Activated CD8-positive, alpha-beta memory T cell treated with anti-CD3 and anti-CD28 coated beads, Interleukin-2, amount 50 U/mL, for 48 hours (primary cell): ENCODE measurements around the gene HMGXB4.

Source experiments
- DNase-seq: peaks from one replicate; pipeline ENCODE4 v3.0.0-alpha.2; 2020

HMGXB4 gene

DNA sequence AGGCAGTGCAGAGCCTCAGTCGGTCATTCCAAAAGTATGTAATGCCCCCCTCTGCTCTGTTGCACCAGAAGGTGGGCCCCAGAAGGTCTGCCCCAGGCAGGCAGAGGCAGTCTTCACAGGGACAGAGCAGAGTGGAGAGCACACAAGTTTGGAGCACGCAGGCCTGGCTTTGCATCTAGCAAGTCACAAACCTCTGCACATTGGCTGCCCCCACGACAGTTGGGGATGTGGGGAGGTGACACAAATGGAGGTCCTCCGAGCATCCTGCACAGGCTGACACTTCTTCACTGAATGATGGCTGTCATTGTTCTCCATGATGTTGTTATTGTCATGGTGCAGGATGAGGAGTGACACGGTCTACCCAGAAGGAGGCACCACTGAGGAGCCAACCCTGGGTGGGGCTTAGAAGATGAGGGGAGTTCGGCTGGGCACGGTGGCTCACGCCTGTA lies 54.3 kb downstream of the HMGXB4 start:
- DNase-seq: peak; percentile 43

DNA sequence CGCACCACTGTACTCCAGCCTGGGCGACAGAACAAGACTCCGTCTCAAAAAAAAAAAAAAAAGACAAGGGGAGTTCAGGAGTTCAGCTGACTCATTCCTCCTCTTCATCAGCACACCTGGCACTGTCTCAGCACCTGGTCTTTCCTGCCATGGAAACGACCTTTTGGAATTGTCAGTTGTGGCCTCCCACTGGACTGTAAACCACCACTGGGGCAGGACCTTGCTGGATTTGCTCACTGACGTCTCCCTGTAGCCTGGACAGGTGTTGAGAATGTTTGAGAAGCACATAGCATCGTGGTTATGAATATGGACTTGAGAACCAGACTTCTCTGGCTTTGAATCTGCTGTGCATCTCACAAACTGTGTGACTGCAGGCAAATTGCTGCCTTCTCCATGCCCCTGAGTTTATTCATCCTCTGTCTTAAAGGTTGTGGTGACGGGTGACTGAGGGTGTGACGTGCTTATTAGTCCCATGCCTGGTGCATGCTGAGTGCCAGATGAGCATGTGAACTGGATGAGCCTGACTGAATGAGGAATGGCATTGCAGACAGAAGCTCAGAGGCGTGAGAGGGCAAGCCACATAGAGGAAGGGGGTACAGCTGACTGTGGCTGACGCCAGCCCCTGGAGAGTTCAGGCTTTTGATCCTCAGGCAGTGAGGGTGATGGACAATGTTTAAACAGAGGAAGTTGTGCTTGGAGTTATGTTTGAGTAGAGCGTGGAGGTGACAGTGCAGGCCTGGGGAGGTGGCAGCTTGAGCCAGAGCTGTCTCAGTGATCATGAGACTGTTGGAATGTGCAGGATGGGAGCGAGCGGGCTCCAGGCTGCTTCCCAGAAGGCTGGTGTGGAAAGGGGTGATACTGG lies 55.1 kb downstream of the HMGXB4 start:
- DNase-seq: peak; percentile 52

DNA sequence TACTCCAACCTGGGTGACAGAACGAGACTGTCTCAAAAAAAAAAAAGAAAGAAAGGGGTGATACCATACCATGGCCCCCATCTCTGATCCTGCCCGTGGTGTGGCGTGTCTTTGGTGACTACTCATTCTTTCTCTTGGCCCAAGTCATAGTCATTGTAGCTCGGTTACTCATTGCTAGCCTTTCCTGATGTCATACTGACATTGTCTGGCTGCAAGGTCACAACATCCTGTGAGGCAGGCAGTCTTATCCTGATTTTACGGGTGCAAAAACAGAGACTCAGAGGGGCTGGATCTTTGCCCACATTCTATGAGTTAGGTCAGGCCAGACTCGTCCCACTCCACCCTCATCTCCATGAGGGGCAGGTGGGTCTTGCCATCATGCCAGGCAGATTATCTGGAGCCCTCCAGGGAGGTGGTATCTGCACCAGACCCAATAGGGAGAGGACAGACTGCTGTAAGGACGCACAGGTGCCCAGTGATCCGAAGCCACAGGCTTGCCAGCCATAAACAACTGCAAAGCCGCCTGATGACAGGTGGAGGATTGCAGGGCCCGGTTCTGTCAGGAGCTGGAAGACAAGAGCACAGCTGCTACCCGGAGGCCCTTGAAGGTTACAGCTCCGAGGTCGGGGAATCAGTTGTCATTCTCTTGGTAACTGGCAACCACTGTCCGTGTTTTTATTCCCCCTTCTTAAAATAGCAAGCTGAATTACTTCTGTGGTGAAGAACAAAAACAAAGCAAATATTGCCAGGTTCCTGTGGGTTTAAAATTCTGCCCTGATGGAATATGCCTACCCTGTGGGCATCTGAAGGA lies 56.2 kb downstream of the HMGXB4 start:
- no peak for DNase-seq

- no peak for DNase-seq
Observed at GRCh38 chr22:35314161-35314942, 57.1 kb downstream of the HMGXB4 start.

DNA sequence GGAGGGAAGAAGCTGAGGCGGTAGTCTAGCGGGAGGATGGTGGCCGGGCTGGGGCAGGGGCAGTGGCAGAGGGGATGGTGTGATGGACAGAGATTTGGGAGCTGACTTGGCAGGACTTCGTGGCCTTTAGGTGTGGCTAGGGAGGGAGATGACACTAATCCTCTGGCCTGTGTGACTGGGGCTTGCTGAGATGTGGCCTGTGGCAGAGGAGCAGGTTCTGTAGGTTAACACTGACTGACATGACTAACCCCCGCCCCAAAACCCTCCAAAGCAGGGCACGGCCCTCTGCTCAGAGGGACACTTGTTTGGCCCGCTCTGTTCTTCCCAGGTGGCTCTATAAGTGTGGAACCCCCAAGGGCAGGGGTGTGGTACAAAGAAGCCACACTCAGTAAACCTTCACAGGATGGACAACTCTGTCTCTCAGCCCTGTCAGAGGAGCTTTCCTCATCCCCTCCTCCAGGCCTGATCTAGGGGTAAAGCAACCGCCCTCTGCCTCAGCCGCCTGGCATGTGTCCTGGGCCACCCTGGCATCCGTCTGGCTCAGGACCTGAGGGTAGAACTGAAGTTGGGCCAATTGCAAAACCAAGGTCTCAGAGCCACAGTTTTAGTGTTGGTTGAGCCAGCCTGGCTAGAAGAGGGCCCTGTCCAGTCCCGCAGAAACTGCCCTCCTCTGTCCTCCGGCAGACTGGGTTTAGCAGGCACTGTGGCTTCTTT lies 58.0 kb downstream of the HMGXB4 start:
- DNase-seq: no peak

DNA sequence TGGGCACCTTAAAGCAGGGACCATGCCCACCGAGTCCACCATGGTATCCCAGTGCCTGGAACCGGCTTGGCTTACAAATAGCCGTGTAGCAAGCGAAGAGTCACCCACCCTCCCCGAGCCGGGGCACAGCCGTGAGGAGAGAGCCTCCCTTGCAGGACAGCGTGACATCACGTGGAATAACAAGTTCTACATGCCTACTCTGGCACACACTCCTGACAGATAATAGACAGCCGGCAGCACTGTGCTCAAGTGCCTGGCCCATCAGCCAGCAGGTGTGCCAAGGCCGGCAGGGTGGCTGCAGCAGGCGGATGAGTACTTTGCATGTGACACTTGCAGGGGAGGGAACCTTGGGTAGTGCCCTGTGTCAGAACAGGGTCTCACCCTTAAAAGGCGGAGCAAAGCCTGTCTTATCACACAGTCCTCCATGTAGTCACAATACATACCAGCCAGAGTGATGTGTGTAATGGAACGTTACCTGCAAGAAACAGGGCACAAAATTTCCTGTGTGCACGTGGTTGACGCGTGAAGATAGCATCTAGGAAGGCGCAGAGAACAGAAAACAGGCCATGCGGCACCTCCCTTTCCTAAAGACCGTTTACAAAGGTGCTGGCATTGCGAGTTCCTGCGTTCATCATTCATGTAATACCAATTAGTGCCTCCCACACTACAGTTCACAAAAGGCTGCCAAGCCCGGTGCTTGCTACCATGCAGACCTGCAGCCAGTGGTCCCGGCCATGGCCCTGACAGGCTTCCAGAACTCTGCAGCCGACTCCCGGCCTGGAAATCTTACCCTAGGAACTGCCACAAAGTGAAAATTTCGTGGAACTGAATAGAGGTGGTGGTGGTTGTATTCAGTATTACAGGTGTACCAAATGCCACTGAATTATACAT lies 58.8 kb downstream of the HMGXB4 start:
- no peak for DNase-seq

GRCh38 chr22:35316751-35317150 lies 59.5 kb downstream of the HMGXB4 start:
- DNase-seq: no peak

DNA sequence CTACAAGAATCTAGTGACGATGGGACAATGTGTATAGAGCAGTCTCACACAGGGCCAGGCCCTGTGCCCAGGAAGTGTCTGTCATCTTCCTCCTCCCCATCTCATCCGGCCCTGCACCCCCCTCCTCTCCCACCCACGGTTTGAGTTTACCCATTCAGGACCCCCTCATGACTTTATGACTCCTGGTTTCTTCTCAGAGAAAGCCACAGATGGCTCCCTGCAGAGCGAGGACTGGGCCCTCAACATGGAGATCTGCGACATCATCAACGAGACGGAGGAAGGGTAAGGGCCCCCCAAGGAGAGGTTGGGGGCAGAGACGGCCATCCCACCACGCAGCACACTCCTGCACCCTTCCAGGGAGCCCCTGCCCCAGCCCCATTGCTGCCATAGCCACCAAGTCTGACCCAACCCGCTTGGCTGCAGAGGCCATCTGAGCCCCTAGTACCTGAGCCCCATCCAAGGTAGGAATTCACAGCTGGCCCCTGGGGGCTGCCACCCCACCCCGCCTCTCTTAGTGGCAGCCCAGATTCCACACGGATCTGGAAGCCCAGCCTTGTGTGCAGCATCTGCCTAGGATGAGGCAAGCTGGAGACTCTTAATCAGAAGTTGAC lies 60.5 kb downstream of the HMGXB4 start:
- no peak for DNase-seq

DNA sequence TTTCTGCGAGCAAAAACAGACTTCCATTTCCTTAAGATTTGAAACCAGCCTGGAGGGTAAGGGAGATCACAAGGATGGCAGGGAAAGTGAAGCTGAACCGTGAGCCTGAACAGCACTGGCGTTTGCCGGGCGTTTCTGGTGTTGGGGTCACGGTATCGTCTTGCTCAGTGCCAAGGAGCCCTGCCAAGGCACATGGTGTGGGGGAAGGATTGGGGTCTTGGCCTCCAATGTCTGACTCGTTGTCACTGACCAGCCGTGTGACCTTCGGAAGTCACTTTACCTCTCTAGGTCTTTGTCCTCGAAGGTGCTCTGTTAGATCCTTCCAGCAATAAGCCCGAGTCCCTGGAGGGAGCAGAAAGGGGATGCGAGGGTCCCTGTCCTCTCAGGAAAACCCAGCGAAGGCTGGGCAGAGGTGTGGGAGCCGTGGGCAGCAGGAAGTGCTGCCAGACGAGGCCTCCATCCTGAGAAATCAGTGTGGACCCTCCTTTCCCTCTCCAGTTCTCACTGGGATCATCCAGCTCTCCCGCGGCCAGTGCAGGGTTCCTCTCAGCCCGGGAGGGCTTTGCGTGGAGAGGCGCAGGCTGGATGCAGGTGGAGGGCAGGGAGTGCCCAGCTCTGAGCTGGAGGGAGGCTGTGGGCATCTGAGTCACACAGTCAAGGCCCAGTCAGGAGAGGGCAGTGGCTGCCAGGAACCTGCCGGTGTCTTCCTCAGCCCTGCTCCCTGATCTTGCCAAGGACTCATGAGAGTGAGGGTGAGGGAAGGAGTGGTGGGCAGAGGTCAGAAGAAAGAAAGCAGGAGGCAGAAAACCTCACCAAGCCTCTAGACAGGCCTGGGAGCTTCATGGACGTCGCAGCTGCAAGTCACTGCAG lies 61.3 kb downstream of the HMGXB4 start:
- no peak for DNase-seq

- no peak for DNase-seq
Observed at GRCh38 chr22:35319244-35319985, 62.1 kb downstream of the HMGXB4 start.

DNA sequence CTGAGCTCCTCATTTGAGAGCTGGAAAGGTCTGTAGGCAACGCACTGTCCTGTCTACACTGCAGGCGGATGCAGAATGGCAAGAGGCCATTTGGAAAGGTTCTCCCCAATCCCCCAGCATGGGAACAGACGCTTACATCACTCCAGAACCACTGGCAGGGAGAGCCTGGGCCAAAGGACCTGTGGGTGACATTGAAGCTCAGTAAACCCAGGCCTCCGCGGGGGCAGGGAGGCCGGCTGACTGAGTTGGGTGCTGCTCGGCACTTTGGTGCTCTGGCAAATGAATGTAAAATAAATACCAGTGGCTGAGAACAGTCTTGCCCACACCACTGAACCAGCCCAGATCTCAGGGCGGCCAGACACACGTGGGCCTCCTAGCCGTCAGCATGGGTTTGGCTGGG lies 64.8 kb downstream of the HMGXB4 start:
- no peak for DNase-seq

DNA sequence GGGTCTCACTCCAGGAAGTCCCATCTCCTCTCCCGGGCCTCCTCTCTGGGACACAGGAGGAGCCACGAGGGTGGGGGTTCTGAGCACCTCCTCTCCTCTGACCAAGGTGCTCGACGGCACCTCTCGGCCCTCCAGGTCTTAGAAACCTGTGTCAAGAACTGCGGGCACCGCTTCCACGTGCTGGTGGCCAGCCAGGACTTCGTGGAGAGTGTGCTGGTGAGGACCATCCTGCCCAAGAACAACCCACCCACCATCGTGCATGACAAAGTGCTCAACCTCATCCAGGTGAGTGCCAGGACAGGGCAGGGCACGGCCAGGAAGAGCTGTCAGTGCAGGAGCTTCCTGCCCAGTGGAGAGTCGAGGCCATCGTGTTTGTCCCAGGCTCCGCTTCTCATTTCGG lies 65.6 kb downstream of the HMGXB4 start:
- no peak for DNase-seq

- no peak for DNase-seq
Observed at GRCh38 chr22:35323305-35323704, 66.0 kb downstream of the HMGXB4 start.

DNA sequence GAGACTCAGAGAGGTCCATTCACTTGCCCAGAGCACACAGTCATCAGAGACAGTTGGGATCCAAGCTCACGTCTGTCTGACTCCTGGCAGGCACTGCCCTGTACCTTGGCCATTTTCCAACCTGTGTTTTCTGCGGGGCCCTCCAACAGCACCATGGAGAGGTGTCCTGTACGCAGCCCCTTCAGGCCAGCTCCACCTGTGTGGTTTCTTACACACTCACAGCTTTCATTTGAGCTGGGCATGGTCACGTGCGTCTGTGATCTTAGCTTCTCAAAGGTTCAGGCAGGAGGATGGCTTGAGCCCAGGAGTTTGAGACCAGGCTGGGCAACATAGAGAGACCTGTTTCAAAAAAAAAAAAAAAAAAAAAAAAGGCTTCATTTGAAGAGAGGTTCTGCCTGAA lies 66.8 kb downstream of the HMGXB4 start:
- no peak for DNase-seq

DNA sequence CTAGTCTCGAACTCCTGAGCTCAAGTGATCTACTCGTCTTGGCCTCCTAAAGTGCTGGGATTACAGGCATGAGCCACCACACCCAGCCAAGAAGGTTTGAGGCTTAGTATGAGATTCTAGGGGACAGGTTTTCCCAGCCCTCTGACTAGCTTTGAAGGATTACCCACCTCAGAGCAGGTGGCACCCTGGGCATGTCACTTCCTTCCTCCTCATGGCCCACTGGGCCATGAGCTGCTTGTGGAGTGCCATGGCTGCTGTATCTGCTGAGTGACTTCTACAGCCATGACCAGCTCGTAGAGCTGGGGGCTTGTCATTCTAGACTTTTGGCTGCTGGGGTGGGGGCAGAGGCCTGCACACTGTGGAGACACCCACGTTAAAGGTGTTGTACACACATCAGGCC lies 67.5 kb downstream of the HMGXB4 start:
- DNase-seq: no peak

- DNase-seq: no peak
Observed at GRCh38 chr22:35325209-35325608, 67.9 kb downstream of the HMGXB4 start.

GRCh38 chr22:35326854-35327562 lies 69.7 kb downstream of the HMGXB4 start:
- no peak for DNase-seq

DNA sequence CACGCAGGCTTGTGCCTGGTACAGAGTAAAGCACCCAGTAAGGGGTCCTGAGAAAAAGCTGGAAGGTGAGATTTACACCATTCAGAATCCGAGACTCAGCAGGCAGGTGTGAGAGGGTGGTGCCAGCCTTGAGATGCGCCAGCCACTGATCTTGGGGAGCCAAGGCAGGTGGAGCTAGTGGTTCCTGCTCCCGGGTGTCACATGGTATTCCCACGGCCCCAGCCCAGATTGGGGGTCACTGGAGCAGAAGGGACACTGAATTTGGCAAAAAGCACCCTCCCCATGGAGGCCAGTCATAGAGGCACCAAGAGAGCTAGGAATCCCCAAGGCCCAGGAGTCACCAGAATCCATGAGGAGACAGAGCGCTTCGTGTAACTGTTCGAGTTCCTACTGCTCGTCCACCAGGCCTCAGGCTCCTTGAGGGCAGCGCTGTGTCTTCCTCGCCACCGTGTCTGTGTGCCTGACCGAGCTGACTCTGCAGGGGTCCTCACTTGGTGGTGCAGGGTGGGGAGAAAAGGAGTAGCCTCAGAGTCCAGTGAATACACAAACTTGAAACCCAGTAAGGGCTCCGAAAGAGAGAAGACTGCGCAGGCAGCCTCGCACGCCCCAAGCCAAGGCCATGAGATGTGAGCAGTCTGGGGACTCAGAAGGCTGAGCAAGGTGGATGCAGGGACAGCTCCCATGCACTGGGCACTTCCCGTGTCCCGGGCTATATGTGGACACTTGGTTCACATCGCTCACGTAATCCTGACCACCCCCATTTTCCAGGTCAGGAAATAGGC lies 70.6 kb downstream of the HMGXB4 start:
- DNase-seq: no peak
